Kidney (tissue), 14 donors: ENCODE data around the gene CRACDL. TPM values are rescaled to one million over a fixed set of nuclear protein-coding genes. Genes with fewer than 3 reads are reported as not detected.

ENCODE experiments used
- DNase-seq, 5 donors: peaks; one replicate each; pipeline ENCODE4 v3.0.0-alpha.2; 2013 to 2020
- FAIRE-seq: peaks from 2 replicates; lab custom pipeline; 2012; peaks lifted over from hg19 to GRCh38; lab: Jason Lieb, UNC
- H3K27ac ChIP-seq, 2 donors: one replicate each; pipeline ENCODE4 v1.7.0; 2013; ENCODE audit warnings: low read depth in 2 of 2, low read length in 2 of 2, inconsistent platforms in 1 of 2
- H3K27me3 ChIP-seq: one replicate; pipeline ENCODE4 v1.7.1; 2013; ENCODE audit warnings: low read length, inconsistent platforms; ENCODE audit not compliant: control insufficient read depth, insufficient read depth
- H3K36me3 ChIP-seq, 3 donors: one replicate each; pipeline versions ENCODE4 v1.7.0 to v1.7.1; 2013; ENCODE audit warnings: low read length in 3 of 3, control low read depth in 1 of 3, inconsistent platforms in 1 of 3; ENCODE audit not compliant: insufficient read depth in 3 of 3, control insufficient read depth in 2 of 3
- H3K4me1 ChIP-seq, 3 donors: one replicate each; pipeline versions ENCODE4 v1.7.0 to v1.7.1; 2013; ENCODE audit warnings: low read length in 3 of 3, inconsistent platforms in 1 of 3, low read depth in 1 of 3; ENCODE audit not compliant: control insufficient read depth in 2 of 3, insufficient read depth in 2 of 3
- H3K4me3 ChIP-seq, 3 donors: one replicate each; pipeline versions ENCODE4 v1.7.0 to v1.8.1; 2013; ENCODE audit warnings: low read length in 3 of 3, control low read depth in 1 of 3, inconsistent platforms in 1 of 3
- H3K9ac ChIP-seq, 3 donors: one replicate each; pipeline versions ENCODE4 v1.7.0 to v1.7.1; 2013; ENCODE audit warnings: low read length in 3 of 3, control low read depth in 1 of 3, inconsistent platforms in 1 of 3
- H3K9me3 ChIP-seq, 3 donors: one replicate each; pipeline versions ENCODE4 v1.7.0 to v1.7.1; 2013; ENCODE audit warnings: low read length in 3 of 3, control low read depth in 1 of 3, inconsistent platforms in 1 of 3; ENCODE audit not compliant: control insufficient read depth in 2 of 3, insufficient read depth in 1 of 3
- CTCF ChIP-seq: IDR thresholded peaks from 3 replicates; pipeline ENCODE4 v1.5.1; 2012; ENCODE audit warnings: mild to moderate bottlenecking, moderate library complexity, borderline replicate concordance; ENCODE audit not compliant: insufficient read depth; ENCODE audit errors: extremely low read depth
- intact Hi-C: fragments of 100-400 bp; cut with DNase I; formaldehyde crosslinking; loops from one replicate; pipeline ENCODE4 v1.11.1; 2022
- polyA plus RNA-seq: library from polyadenylated mRNA; stranded (reverse); fragments of 350-450 nt; fragmentation: Illumina TruSeq; extraction: RNeasy Lipid Tissue Mini Kit (QIAGEN cat#74804); gene quantifications from one replicate; pipeline ENCODE4 v1.2.3, GENCODE V29; 2014; ENCODE audit warnings: low read depth, low replicate concordance; ENCODE audit not compliant: insufficient read depth
- total RNA-seq: library from RNA; stranded (reverse); fragmentation: NEBNext Ultra II Directional; extraction: Animal tissue kit (Norgen Biotek cat#: 25700); gene quantifications from one replicate; pipeline ENCODE4 v1.2.1, GENCODE V29; 2021
- donor health status: control.
- donor health status: control.
- donor health status: control.
- donor health status: control.
- donor health status: control.
- donor health status: DM: yes; HTN: yes; CAD: no.
- donor health status: Normal renal cell carcinoma (clear cell type).

The CRACDL gene
- total and polyA plus RNA-seq, 2 donors from 2014 or later, result 4.3 to 14.8 TPM

- no peak overlapping the region for H3K9ac ChIP-seq
- no peak overlapping the region for H3K4me3 ChIP-seq
- H3K4me1 ChIP-seq, result no peaks in the 10 kb centered on the region
- FAIRE-seq, result no peak
- TF ChIP-seq CTCF, result no peak
- no peaks in the 10 kb centered on the region for H3K36me3 ChIP-seq
- no peaks in the 10 kb centered on the region for H3K9me3 ChIP-seq
- no peak for DNase-seq
- intact Hi-C loops, result no loop called here
- H3K27ac ChIP-seq, result no peak overlapping the region
- no peaks in the 10 kb centered on the region for H3K27me3 ChIP-seq
These were observed 134.7 kb downstream of the CRACDL start for GRCh38 chr2:98801286-98801685.

- Histone ChIP-seq H3K4me3 (no peak overlapping the region), H3K36me3 (no peaks in the 10 kb centered on the region), H3K9me3 (no peaks in the 10 kb centered on the region), H3K27me3 (no peaks in the 10 kb centered on the region), H3K27ac (peak overlapping the region in 1 of 2 donors; percentile 4), H3K4me1 (no peaks in the 10 kb centered on the region), H3K9ac (no peak overlapping the region)
- TF ChIP-seq CTCF, result no peak
- FAIRE-seq (no peak), DNase-seq (no peak)
- intact Hi-C loops, result no loop called here
These were observed 135.5 kb downstream of the CRACDL start for GRCh38 chr2:98800330-98801064.

- Histone ChIP-seq H3K4me1 (no peaks in the 10 kb centered on the region), H3K27ac (no peak overlapping the region), H3K27me3 (no peaks in the 10 kb centered on the region), H3K9ac (no peak overlapping the region), H3K4me3 (no peak overlapping the region), H3K9me3 (no peaks in the 10 kb centered on the region), H3K36me3 (no peaks in the 10 kb centered on the region)
- intact Hi-C loops, result no loop called here
- DNase-seq (no peak), FAIRE-seq (no peak)
- TF ChIP-seq CTCF, result no peak
These were observed 136.4 kb downstream of the CRACDL start for GRCh38 chr2:98799375-98800329.
